H1 (cell line): ENCODE data around the gene ITGB2. TPM values are rescaled to one million over a fixed set of nuclear protein-coding genes. Genes with fewer than 3 reads are reported as not detected.

Experiments used
- CTCF ChIA-PET: fragments of 300-600 bp; sonication (Branson Sonifier 250); formaldehyde crosslinking; loops from one replicate; lab custom pipeline; 2021; ENCODE audit not compliant: partially characterized antibody; lab: Charles Lee
- POLR2A ChIA-PET: fragments of 300-600 bp; sonication (Branson Sonifier 250); formaldehyde crosslinking; loops from one replicate; lab custom pipeline; 2021; ENCODE audit warnings: inconsistent platforms; ENCODE audit not compliant: partially characterized antibody; lab: Charles Lee
- DNase-seq, 2 experiments: peaks; one replicate each; pipeline versions ENCODE4 v3.0.0 to v3.0.0-alpha.2; 2010 to 2022; ENCODE audit warnings: low spot score in 2 of 2, low read depth in 1 of 2, mixed read lengths in 1 of 2
- FAIRE-seq: peaks from 2 replicates; lab custom pipeline; 2011; peaks lifted over from hg19 to GRCh38; lab: Jason Lieb, UNC
- H2AFZ ChIP-seq: 2 replicates; pipeline ENCODE4 v1.8.1; 2012; ENCODE audit warnings: low read length, inconsistent platforms
- H2AK5ac ChIP-seq: 2 replicates; pipeline ENCODE4 v1.6.1; 2013; ENCODE audit warnings: low read depth, low read length
- H2BK120ac ChIP-seq: replicated peaks from 2 replicates; pipeline ENCODE3; 2013; ENCODE audit warnings: low read depth, low read length, inconsistent platforms
- H2BK12ac ChIP-seq: 2 replicates; pipeline ENCODE4 v1.6.1; 2013; ENCODE audit warnings: low read depth, low read length
- H2BK15ac ChIP-seq: 2 replicates; pipeline ENCODE4 v1.6.1; 2013; ENCODE audit warnings: low read length
- H2BK20ac ChIP-seq: 2 replicates; pipeline ENCODE4 v1.6.1; 2013; ENCODE audit warnings: low read length
- H2BK5ac ChIP-seq: 2 replicates; pipeline ENCODE4 v1.6.1; 2013; ENCODE audit warnings: low read depth, low read length
- H3K14ac ChIP-seq: 2 replicates; pipeline ENCODE4 v1.6.1; 2013; ENCODE audit warnings: inconsistent platforms; ENCODE audit not compliant: insufficient read length
- H3K18ac ChIP-seq: 2 replicates; pipeline ENCODE4 v1.6.1; 2013; ENCODE audit warnings: low read length; ENCODE audit errors: extremely low read depth
- H3K23ac ChIP-seq: 2 replicates; pipeline ENCODE4 v1.6.1; 2013; ENCODE audit warnings: inconsistent platforms; ENCODE audit not compliant: insufficient read length
- H3K23me2 ChIP-seq: 2 replicates; pipeline ENCODE4 v1.6.1; 2013; ENCODE audit warnings: low read depth, low read length
- H3K27ac ChIP-seq: 2 replicates; pipeline ENCODE4 v1.6.1; 2011; ENCODE audit warnings: low read depth, low read length, inconsistent platforms
- H3K27me3 ChIP-seq, 4 experiments: replicated peaks in 1 of 4; 1 replicate in 1 of 4; 2 replicates in 3 of 4; pipeline versions ENCODE4 v1.6.1 to v1.8.1; 2011 to 2013; ENCODE audit warnings: low read length in 3 of 4, mild to moderate bottlenecking in 3 of 4, inconsistent platforms in 2 of 4, mixed read lengths in 2 of 4, moderate library complexity in 1 of 4; ENCODE audit not compliant: control insufficient read depth in 3 of 4, insufficient read depth in 3 of 4; ENCODE audit errors: extremely low read depth in 1 of 4
- H3K36me3 ChIP-seq, 4 experiments: 2 replicates each; pipeline versions ENCODE4 v1.6.1 to v1.8.1; 2011 to 2013; ENCODE audit warnings: mild to moderate bottlenecking in 4 of 4, low read length in 3 of 4, moderate library complexity in 2 of 4, control low read depth in 1 of 4, inconsistent platforms in 1 of 4; ENCODE audit not compliant: insufficient read depth in 4 of 4, control insufficient read depth in 2 of 4
- H3K4ac ChIP-seq: replicated peaks from 2 replicates; pipeline ENCODE3; 2013; ENCODE audit warnings: low read length, low read depth, mixed read lengths, inconsistent platforms; ENCODE audit not compliant: insufficient read length
- H3K4me1 ChIP-seq, 4 experiments: replicated peaks in 1 of 4; 1 replicate in 1 of 4; 2 replicates in 3 of 4; pipeline versions ENCODE4 v1.6.1 to v1.8.1; 2011 to 2013; ENCODE audit warnings: low read length in 3 of 4, inconsistent platforms in 2 of 4, mixed read lengths in 1 of 4; ENCODE audit not compliant: insufficient read depth in 4 of 4, control insufficient read depth in 3 of 4
- H3K4me2 ChIP-seq, 2 experiments: 2 replicates each; pipeline versions ENCODE4 v1.6.1 to v1.8.1; 2011 to 2013; ENCODE audit warnings: low read depth in 2 of 2, low read length in 2 of 2, control low read depth in 1 of 2, inconsistent platforms in 1 of 2, mild to moderate bottlenecking in 1 of 2; ENCODE audit not compliant: insufficient read depth in 1 of 2
- H3K4me3 ChIP-seq, 4 experiments: fragments of 200-600, 300-600 bp in 1 of 4; sonication (generic), shearing (Covaris generic), sonication (Bioruptor Twin) in 1 of 4; 2 replicates each; pipeline versions ENCODE4 v1.5.1 to v1.8.1; 2011 to 2016; ENCODE audit warnings: low read length in 4 of 4, low read depth in 3 of 4, control low read depth in 2 of 4, inconsistent platforms in 2 of 4, mild to moderate bottlenecking in 2 of 4, mixed read lengths in 1 of 4, moderate library complexity in 1 of 4; ENCODE audit not compliant: insufficient read depth in 2 of 4; ENCODE audit errors: extremely low read depth in 1 of 4
- H3K56ac ChIP-seq: replicated peaks from 2 replicates; pipeline ENCODE3; 2013; ENCODE audit warnings: low read depth, mild to moderate bottlenecking, mixed read lengths, low read length, inconsistent platforms; ENCODE audit not compliant: insufficient read length
- H3K79me1 ChIP-seq: 2 replicates; pipeline ENCODE4 v1.6.1; 2013; ENCODE audit warnings: low read depth, low read length, control low read depth
- H3K79me2 ChIP-seq, 2 experiments: 2 replicates each; pipeline versions ENCODE4 v1.6.1 to v1.8.1; 2012 to 2013; ENCODE audit warnings: low read length in 2 of 2, mild to moderate bottlenecking in 2 of 2, inconsistent platforms in 1 of 2; ENCODE audit not compliant: insufficient read depth in 2 of 2, control insufficient read depth in 1 of 2
- H3K9ac ChIP-seq, 4 experiments: replicated peaks in 1 of 4; 1 replicate in 1 of 4; 2 replicates in 3 of 4; pipeline versions ENCODE4 v1.6.1 to v1.8.1; 2011 to 2013; ENCODE audit warnings: low read depth in 3 of 4, low read length in 3 of 4, control low read depth in 2 of 4, mild to moderate bottlenecking in 2 of 4, moderate library complexity in 2 of 4, inconsistent platforms in 1 of 4; ENCODE audit errors: extremely low read depth in 1 of 4
- H3K9me3 ChIP-seq, 2 experiments: 2 replicates each; pipeline versions ENCODE4 v1.6.1 to v1.8.1; 2012 to 2013; ENCODE audit warnings: mild to moderate bottlenecking in 2 of 2, moderate library complexity in 2 of 2, control low read depth in 1 of 2, inconsistent platforms in 1 of 2, low read depth in 1 of 2, low read length in 1 of 2, mixed read lengths in 1 of 2; ENCODE audit not compliant: insufficient read depth in 2 of 2
- H4K20me1 ChIP-seq, 2 experiments: replicated peaks in 1 of 2; 2 replicates each; pipeline versions ENCODE3 to v1.8.1; 2011 to 2013; ENCODE audit warnings: inconsistent platforms in 2 of 2, low read length in 2 of 2, mild to moderate bottlenecking in 1 of 2; ENCODE audit not compliant: insufficient read depth in 2 of 2, control insufficient read depth in 1 of 2
- H4K5ac ChIP-seq: 2 replicates; pipeline ENCODE4 v1.6.1; 2013; ENCODE audit warnings: low read length, low read depth, mixed read lengths, inconsistent platforms; ENCODE audit not compliant: insufficient read length
- H4K8ac ChIP-seq: 2 replicates; pipeline ENCODE4 v1.8.0; 2013; ENCODE audit warnings: mild to moderate bottlenecking, moderate library complexity, low read length, inconsistent platforms; ENCODE audit not compliant: insufficient read depth; ENCODE audit errors: extremely low read depth
- H4K91ac ChIP-seq: replicated peaks from 2 replicates; pipeline ENCODE3; 2013; ENCODE audit warnings: low read length, mixed read lengths, inconsistent platforms; ENCODE audit not compliant: insufficient read length
- CHD1 ChIP-seq: IDR thresholded peaks from 2 replicates; pipeline ENCODE4 v1.6.1; 2012; ENCODE audit warnings: low read depth, low read length, improper control_type of control experiment
- WGBS, 2 experiments: shearing (Covaris generic) in 1 of 2; methylation state at CpG; one replicate each; pipeline versions ENCODE4 v1.1.6 to v1.1.7; 2013 to 2015; ENCODE audit warnings: low lambda C conversion rate in 2 of 2, mixed read lengths in 2 of 2, inconsistent platforms in 1 of 2, low coverage in 1 of 2, missing lambda C conversion rate in 1 of 2; ENCODE audit not compliant: insufficient replicate concordance in 2 of 2, insufficient coverage in 1 of 2, insufficient read length in 1 of 2; ENCODE audit errors: extremely low coverage in 1 of 2, missing lambda C conversion rate in 1 of 2; 5-methylcytosine and 5-hydroxymethylcytosine counted together
- polyA plus RNA-seq, 7 experiments: library from polyadenylated mRNA; depleted of rRNA in 3 of 7; stranded (reverse) in 5 of 7; unstranded in 2 of 7; fragments of >200 nt in 5 of 7; fragments of 200-250 nt in 2 of 7; gene quantifications; 1 replicate in 5 of 7; 2 replicates in 1 of 7; 4 replicates in 1 of 7; pipeline versions ENCODE4 v1.2.1 to v1.2.3, GENCODE V29; 2011 to 2013; ENCODE audit warnings: missing spikeins in 2 of 7, mixed read lengths in 2 of 7
- total RNA-seq: library from RNA; stranded (reverse); fragmentation: NEBNext Ultra II Directional; extraction: Animal tissue kit (Norgen Biotek cat#: 25700); gene quantifications from 2 replicates; pipeline ENCODE4 v1.2.1, GENCODE V29; 2021

ITGB2 gene
- total and polyA plus RNA-seq, 2 of the 8 experiments (the other 6 are each of a cell fraction or from before 2014, with no cell fraction given), result 0.24 to 0.63 TPM

- H2BK5ac ChIP-seq, result no peak overlapping the region
- H3K27me3 ChIP-seq, result no peaks in the 10 kb centered on the region
- H2BK120ac ChIP-seq, result no peak overlapping the region
- ChIA-PET POLR2A (no interaction called here), CTCF (interaction anchor here (1.1 kb wide), 1 partner anchor 11 kb away, joined by 3 read pairs; no protein-coding TSS in a partner anchor)
- H4K5ac ChIP-seq, result no peak overlapping the region
- H3K4ac ChIP-seq, result no peak overlapping the region
- no peaks in the 10 kb centered on the region; a peak in 1 of 4 replicates for H3K9me3 ChIP-seq
- no peak overlapping the region for H2BK15ac ChIP-seq
- peaks cover 3% of the 10 kb centered on the region; the same call in 1 of the 2 replicates for H3K23me2 ChIP-seq
- H2AK5ac ChIP-seq, result no peak overlapping the region
- H3K36me3 ChIP-seq, result peaks cover 14 to 27% (median 23%) of the 10 kb centered on the region in 4 experiments; a peak in 7 of 8 replicates
- H3K14ac ChIP-seq, result no peak overlapping the region
- H3K4me2 ChIP-seq, result no peak overlapping the region
- H2BK20ac ChIP-seq, result no peak overlapping the region
- H3K23ac ChIP-seq, result no peak overlapping the region
- no peak overlapping the region for H3K56ac ChIP-seq
- FAIRE-seq (no peak), DNase-seq (no peak)
- H3K79me2 ChIP-seq, result no peaks in the 10 kb centered on the region; a peak in 1 of 4 replicates
- H2AFZ ChIP-seq, result no peak overlapping the region
- no peak overlapping the region for H3K9ac ChIP-seq
- peaks cover 2% of the 10 kb centered on the region; the same call in 1 of the 2 replicates for H3K79me1 ChIP-seq
- no peak overlapping the region for H4K8ac ChIP-seq
- H3K4me1 ChIP-seq, result peaks cover 0 to 16% (median 4%) of the 10 kb centered on the region in 4 experiments; a peak in 5 of 7 replicates
- no peak overlapping the region for H3K4me3 ChIP-seq
- no peak overlapping the region for H2BK12ac ChIP-seq
- peaks cover 3 to 8% of the 10 kb centered on the region in 2 experiments for H4K20me1 ChIP-seq
- no peak overlapping the region for H3K18ac ChIP-seq
- H3K27ac ChIP-seq, result no peak overlapping the region
- H4K91ac ChIP-seq, result no peak overlapping the region
- 95% methylated on average over 27 of the region's 36 CpGs; no CpG with 5 or more reads in 1 of the 2 experiments for WGBS, 2 experiments
- no peak for TF ChIP-seq CHD1
Observed at GRCh38 chr21:44848821-44849521, 71.7 kb downstream of the ITGB2 start.
